ENCODE results near the gene SQSTM1. TPM values are rescaled to one million over a fixed set of nuclear protein-coding genes. Genes with fewer than 3 reads are reported as not detected.
A peak's percentile ranks its signal among the peaks of the same experiment; 100 is the strongest.

Gene SQSTM1
- total and polyA plus RNA-seq, 12 donors: 131 to 466 (median 387) TPM

- Histone ChIP-seq H3K9me3 (no peaks in the 10 kb centered on the region), H3K4me1 (peaks cover 33 to 57% (median 54%) of the 10 kb centered on the region in 9 donors), H3K27ac (peak overlapping the region; percentile 71 to 92 (median 85)), H3K36me3 (peaks cover 0 to 42% (median 38%) of the 10 kb centered on the region in 9 donors), H3K27me3 (no peaks in the 10 kb centered on the region), H3K4me3 (peak overlapping the region; percentile 43 to 84 (median 66))
- peak; percentile 64 to 77 (median 70) for ATAC-seq
- peak; percentile 78 to 84 for DNase-seq
- peak; percentile 68 to 98 (median 86) for TF ChIP-seq CTCF (IDR thresholded peaks at IDR 0.05)
- 4 to 5% methylated on average over 96 to 111 of the region's 113 CpGs for WGBS, 2 donors
- intact Hi-C loops (cut with DNase I): loop anchor here in 7 of 10 donors (1.0 to 5.0 kb wide), 3 partner anchors 33 to 34 kb away; no protein-coding TSS in a partner anchor
Observed at GRCh38 chr5:179795863-179796833, 24.6 kb upstream of the SQSTM1 start.

DNA sequence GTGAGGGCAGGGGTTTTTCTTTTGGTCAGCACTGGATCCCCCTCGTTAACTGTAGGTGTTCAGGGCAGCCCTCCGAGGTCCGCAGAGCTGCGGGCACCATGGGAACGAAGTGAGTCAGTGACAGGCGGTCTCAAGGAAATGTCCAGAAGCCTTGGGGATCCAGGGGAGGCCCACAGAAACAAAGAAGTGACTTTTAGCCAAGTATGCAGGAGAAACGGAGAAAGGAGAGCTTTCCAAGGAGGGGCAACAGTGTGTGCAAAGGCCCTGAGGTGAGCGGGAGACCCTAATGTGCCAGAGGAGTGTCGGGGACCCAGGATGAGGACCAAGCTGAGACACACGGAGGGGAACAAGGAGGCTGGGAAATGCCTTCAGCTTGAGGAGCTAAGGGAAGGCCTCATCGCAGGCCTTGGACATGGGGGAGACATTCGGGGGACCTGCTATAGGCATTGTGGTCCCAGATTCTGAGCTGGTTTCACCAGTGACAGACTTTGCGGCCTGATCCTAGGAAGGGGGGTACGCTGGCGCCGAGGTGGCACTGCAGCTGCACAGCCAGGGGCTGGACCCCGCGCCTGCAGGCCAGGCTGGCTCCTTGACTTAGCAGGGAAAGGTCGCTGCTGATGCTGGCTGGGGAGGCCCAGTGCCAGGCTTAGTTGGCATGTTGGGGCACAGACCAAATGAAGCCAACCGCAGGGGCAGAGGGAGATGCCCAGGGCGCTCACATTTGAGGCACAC, 23.7 kb upstream of the SQSTM1 start:
- Histone ChIP-seq H3K36me3 (peaks cover 0 to 51% (median 40%) of the 10 kb centered on the region in 9 donors), H3K4me1 (peaks cover 33 to 59% (median 52%) of the 10 kb centered on the region in 9 donors), H3K27me3 (no peaks in the 10 kb centered on the region), H3K9me3 (no peaks in the 10 kb centered on the region), H3K27ac (peak overlapping the region in 8 of 10 donors; percentile 78 to 92 (median 86)), H3K4me3 (peak overlapping the region in 8 of 10 donors; percentile 52 to 84 (median 67))
- intact Hi-C loops (cut with DNase I): loop anchor here in 5 of 10 donors (1.0 to 5.0 kb wide), 3 partner anchors 34 to 35 kb away; no protein-coding TSS in a partner anchor
- WGBS, 2 donors: 87 to 89% methylated on average over 21 of the region's 21 CpGs
- DNase-seq: no peak
- ATAC-seq: no peak
- TF ChIP-seq CTCF (IDR thresholded peaks at IDR 0.05): no peak

GRCh38 chr5:179797741-179798140, 23.0 kb upstream of the SQSTM1 start:
- no peak for ATAC-seq
- Histone ChIP-seq H3K27ac (no peak overlapping the region), H3K27me3 (no peaks in the 10 kb centered on the region), H3K4me1 (peaks cover 30 to 59% (median 52%) of the 10 kb centered on the region in 9 donors), H3K36me3 (peaks cover 0 to 56% (median 40%) of the 10 kb centered on the region in 9 donors), H3K9me3 (no peaks in the 10 kb centered on the region), H3K4me3 (peak overlapping the region in 1 of 10 donors; percentile 3)
- no peak for TF ChIP-seq CTCF (IDR thresholded peaks at IDR 0.05)
- 95% methylated on average over 21 to 30 of the region's 30 CpGs for WGBS, 2 donors
- no peak for DNase-seq
- intact Hi-C loops (cut with DNase I): loop anchor here in 4 of 10 donors (2.0 to 5.0 kb wide), 2 partner anchors 35 kb away; no protein-coding TSS in a partner anchor
